Stimulated activated CD4-positive, alpha-beta T cell treated with anti-CD3 and anti-CD28 coated beads, Interleukin-2, amount 100 ng/mL, for 24 hours (primary cell): ENCODE results near the gene TMEM175.
A peak's percentile ranks its signal among the peaks of the same experiment; 100 is the strongest.

Experiments used
- DNase-seq, 2 donors: peaks; one replicate each; pipeline ENCODE4 v3.0.0-alpha.2; 2020

The TMEM175 gene

DNA sequence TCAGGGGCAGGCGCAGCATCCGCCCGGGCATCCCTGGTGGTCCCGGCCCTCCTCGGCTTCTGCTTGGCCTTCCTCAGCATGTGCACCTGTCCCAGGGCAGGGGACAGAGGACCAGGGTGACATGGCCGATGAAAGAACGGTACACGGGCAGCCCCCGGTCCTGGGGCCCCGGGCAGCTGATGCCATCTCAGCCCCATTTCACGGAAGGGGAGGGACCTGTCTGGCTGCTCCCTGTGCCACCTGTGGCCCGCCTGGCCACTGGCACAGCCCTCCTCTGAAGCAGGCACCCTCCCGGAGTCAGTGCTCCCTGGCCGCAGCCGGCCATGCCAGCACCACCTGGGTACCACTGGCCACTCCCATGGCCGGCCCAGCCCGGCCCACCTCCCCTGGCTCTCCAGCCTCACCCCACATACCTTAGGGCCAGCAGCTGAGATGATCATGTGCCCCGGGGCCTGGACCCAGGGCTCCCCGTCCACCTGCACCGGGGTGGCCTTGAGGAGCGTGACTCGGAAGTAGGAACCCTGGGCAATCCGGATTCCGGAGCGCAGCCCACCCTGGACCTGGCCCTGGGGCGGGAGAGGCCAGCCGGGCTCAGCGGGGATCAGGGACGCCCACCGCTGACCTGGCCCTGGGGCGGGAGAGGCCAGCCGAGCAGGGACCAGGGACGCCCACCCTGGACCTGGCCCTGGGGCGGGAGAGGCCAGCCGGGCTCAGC is 28.5 kb downstream of the TMEM175 start:
- no peak for DNase-seq

DNA sequence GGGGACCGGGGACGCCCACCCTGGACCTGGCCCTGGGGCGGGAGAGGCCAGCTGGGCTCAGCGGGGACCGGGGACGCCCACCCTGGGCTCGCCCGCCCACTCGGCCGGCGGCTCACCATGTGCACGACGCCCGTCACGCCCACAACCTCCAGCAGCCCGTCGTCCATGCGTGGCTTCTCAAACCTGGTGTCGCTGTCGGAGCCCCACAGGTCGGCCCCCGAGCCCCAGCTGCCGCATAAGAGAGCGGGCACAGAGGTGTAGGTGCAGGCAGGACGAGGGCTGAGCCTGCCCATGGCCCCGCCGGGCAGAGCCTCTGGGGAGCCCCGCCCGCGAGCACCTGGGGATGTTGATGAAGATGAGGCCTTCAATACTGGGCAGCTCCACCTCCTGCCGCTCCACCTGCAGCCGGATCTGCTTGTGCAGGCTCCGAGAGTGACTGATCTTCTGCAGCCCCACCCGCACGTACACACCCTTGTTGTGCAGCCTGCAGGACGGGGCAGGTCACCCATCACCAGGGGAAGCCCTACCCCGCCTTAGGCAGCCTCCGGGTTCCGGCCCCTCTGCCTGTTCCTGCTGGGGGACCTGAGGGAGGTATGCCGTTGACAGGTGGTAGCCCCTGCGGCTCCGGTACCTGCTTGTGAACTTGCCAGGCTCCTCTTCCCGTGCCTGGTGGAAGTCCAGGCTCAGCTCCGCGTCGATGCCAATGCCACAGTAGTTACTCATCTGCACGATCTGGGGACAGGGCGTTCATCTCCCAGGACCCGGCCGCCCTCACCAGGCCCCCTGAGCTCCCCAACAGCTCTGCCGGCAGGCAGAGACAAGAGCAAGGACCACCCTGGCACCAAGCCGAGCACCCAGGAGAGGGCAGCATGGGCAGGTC is 29.3 kb downstream of the TMEM175 start:
- no peak for DNase-seq

DNA sequence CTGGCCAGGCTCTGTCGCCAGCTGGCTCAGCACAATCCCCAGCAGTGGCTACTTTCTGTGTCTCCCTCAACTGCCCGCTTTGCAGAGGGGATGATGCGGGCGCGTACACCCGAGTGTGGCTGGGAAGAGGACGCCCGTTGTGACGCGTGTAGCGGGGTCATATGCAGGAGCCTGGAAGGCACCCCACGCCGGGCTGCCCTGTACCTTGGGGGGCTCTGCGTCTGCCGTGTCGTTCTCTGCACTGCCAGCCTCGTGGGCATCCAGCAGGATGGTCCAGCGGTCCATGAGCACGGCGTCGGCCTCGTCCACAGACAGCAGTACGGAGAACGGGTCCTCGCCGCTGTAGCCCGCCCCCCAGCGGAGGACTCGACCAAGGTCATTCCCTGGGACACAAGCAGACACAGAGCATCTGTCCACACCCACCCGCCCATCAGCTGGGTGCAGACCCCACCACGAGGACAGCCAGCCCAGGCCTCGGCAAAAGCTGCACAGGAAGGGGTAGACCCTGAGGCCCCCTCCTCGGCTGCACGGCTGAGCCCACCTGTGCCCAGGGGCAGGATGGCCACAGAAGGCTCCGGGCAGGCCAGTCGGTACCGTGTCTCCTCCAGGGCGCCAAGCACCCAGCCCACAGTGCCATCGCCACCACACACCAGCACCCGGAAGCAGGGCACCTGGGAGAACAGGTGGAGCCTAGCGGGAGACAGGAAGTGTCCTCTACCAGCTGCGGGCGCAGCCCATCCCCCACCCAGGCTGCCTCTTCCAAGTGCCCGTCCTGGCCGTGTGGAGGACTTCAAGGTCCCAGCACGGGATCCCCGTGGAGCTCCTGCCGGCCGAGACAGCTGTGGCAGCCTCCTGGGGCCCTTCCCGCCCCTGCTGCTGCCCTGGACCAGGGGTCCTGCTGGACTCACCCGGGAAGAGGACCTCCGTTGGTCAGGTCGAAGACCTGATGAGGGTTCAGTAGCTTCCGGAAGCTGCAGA is 30.3 kb downstream of the TMEM175 start:
- DNase-seq = no peak

DNA sequence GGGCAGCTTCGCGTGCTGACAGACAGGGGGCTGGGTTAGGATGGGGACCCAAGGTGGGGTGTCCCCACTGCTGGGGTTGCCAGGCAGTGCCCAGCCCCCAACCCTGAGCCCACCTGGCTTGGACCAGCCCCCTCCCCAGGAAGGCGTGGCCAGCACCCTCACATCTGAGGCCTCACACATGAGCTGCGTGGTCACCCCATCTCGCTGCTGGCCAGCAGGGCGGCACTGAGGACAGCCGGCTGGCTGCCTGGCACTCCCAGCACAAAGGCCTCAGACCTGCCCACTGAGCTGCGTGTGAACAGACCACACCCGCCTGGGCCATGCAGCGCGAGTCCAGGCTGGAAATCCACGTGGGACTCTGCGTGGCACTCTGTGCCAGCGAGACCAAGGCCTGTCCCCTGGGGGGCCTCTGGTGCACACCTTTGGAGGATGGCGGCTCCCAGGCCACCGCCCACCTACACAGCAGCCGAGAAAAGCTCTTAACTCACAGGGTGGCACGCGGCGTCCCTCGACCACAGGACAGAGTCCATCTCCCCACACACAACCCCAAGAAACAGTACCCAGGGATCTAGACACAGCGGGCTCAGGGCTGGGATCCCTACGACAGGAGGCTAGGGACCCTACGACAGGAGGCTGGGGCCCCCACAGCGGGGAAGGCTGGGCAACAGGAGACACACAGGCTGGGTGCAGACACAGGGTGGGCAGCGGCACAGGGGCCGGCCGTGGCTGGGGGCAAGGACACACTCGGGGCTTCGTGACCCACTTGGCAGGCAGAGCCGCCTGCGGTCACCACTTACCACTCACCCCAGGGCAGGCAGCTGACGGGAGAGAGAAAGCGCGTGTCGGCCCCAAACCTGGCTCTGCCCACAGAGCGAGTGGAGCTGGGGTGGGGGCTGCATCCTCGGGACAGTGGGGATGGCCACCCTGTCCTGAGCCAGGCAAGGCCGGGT is 31.3 kb downstream of the TMEM175 start:
- no peak for DNase-seq

DNA sequence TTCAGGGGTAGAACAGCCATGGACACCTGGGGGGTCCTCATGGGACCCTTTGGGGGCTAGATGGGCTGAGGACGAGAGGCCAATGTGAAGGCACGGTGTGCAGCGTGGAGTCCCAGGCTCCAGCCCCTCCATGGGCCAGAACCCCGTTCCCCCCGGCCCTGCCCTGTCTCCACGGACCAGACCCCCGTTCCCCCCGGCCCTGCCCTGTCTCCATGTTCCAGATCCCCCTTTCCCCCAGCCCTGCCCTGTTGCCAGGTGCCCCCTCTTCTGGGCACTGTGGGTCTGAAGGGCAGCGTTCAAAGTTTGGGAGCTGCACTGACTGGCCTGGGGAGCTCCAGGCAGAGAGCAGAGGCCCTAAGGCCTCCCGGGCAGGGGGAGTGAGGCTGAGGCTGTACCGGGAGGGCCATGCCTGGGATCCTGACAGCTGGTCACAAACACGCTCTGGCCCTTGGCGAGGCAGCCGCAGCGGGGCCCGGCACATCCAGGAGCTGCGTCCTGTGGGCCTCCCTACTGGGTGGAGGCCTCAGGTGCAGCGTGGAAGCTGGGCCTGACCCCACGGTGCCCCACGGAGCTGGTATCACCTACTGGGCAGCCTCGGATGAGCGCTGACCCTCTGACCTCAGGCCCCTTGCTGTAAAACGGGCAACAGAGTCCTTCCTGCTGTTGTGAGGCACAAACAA is 32.2 kb downstream of the TMEM175 start:
- no peak for DNase-seq

DNA sequence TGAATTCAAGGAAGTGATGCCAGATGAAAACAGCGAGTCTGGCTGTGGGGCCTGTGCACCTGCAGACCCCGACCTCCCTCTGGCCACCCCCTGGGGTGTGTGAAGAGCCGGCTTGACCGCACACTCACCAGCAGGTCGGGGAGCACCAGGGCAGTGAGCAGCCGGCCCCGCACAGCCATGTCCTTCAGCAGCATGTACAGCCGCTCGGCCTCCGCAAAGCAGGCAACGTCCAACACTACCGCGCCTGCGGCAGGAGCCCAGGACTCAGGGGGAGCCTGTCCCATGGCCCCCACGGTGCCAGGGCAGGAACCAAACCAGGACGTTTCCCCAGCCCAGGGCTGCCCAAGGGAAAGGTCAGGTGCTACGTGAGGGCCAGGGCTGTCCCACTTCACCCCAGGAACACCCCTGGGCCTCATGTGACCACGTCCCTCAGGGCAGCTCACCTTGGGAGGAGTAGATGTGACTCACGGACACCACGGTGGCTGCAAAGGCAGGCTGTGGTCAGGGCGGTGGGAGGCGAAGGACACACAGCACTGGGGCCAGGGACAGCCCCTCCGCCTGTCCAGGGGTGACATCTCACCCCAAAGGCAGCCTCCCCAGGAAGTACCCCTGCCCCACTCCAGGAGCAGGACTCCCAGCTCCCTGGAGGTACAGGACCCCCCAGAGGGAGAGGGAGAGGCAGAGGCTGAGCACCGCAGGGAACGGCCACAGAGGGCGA is 32.9 kb downstream of the TMEM175 start:
- DNase-seq = no peak

DNA sequence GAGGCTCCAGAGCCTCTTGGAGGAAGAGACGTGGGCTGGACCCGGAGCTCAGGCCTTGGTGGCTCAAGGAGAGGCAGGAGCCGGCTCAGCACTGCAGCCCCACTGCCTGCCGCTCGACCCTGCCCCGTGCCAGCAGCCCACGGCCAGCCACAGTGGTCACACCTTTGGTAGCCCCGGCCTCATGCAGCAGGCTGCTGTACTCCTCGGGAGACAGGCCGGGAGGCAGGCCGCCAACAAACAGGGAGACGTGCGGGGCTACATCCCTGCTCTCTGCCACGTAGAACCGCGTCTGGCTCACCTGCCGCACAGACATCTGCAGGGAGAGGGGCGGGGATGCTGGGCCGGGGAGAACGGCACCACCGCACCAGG is 33.5 kb downstream of the TMEM175 start:
- no peak for DNase-seq

DNA sequence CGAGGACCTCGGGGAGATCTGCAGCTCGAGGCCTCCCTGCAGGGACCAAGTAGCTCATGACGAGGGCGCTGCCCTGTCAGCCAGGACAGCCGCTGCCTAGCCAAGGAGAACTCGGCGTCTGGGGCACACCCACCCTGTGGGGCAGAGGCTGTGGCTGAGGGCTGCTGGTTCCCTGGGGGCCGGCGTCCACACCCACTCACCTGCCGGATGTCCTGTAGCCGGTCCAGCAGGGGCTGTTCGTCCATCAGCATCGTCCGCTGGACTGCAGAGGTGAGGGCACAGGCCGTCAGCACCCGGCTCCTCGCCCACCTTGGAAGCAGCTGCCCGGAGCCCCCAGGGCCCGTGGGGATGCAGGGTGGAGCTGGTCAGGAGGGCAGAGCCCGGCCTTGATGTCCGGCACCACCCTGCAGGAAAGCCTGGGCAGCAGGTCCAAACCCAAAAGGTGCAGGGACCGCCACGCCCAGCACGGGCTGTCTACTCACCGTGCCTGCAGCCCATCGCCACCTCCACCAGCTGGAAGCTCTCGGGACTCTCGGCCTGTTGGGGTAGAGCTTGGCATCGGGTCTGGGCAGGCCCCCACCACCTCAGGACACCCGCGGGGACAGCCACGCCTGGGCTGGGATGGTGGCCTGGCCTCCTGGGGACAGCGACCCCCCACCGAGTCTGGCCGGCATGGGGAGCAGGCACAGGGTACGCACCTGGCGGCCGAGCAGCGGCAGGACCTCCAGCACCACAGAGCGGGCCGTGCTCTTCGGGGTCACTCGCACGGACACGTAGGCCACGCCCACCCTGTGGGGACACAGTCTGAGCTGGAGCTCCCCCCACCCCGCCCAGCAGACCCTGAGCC is 34.2 kb downstream of the TMEM175 start:
- no peak for DNase-seq

DNA sequence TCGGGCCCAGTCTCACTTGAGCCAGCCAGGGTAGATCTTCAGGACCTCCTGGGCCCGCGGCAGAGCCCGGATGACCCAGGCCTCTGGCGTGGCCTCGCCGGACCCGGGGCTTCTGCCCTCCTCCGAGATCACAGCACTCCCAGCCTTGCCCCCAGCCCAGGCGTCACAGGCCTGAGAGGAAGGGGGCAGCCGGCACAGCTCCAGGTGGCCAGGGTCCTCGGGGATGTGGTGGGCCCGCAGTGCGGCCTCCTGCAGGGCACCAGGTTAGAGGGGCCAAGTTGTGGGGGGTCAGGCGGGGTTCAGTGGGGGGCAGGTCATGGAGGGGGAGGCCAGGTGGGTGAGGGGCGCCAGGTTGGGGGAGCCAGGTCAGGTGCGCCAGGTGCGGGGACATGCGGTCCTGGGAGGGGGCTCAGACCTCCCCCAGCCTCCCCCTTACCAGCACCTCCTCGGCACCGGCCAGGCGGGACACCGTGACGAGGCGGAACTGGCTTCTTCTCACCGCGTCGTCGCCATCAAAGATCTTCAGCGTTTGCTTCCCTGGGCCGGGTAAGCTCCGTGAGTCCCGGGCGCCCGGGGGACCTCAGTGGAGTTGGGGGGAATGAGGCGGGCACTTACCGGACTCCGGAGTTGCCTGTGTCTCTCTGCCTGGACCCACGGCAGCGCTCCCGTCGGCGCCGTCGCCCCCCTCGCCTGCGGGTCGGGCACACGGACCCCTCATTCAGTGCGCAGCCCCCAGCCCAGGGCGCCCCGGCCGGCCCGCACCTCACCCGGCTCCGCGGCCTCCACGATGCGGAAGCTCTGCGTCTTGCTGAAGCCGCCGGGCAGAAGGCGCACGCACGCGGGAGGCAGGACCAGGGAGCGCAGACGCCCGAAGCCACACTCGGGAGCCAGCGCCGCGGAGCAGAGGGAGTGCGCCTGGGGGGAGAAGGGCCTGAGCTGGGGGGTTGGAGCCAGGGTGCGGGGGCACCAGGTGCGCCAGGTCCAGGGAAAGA is 35.1 kb downstream of the TMEM175 start:
- no peak for DNase-seq

DNA sequence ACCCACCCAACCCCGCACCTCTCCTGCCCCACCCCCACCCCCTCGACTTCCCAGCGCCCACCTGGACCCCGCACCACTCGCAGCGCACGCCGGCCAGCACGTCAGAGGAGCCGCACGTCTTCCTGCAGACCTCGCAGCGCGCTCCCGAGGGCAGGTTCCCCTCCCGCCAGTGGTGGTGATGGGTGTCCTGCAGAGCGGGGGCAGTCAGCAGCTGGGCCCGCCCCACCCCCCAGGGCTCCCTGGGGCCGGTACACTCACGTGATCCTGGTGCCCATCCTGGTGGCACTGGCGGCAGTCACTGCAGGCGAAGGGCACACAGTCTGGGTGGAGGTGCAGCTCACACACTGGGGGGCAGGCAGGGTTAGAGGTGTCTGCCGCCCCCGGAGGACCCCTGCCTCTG is 36.0 kb downstream of the TMEM175 start:
- DNase-seq = no peak

DNA sequence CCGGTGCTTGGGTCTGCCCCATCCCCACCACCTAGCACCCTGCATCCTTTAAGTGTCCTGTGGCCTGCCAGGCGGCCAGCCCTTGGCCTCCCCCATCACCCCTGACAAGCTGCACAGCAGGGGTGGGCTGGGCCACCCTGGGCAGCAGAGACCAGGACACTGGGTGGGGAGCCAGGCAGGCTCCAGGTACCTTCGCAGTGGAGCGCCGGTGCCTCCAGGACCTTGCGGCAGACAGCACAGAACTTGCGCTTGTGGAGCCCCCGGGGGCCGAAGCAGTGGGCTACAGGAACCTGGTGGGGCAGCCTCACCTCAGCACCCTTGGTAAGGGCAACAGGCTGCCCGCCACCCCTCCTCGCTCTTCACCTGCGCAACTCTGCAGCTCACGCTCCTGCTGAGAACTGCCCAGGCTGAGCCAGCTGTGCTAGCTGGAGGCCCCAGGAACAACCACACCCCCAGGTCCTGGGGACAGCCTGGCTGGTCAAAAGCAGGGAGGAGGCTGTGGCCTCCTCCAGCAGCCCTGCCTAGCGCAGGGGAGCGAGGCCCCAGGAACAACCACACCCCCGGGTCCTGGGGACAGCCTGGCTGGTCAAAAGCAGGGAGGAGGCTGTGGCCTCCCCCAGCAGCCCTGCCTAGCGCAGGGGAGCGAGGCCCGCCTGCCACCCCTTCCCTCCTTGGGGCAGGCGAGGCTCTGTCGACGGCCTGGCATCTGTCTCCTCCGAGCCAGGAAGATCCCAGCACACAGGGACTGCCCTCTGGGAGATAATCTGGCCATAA is 36.5 kb downstream of the TMEM175 start:
- DNase-seq = no peak

DNA sequence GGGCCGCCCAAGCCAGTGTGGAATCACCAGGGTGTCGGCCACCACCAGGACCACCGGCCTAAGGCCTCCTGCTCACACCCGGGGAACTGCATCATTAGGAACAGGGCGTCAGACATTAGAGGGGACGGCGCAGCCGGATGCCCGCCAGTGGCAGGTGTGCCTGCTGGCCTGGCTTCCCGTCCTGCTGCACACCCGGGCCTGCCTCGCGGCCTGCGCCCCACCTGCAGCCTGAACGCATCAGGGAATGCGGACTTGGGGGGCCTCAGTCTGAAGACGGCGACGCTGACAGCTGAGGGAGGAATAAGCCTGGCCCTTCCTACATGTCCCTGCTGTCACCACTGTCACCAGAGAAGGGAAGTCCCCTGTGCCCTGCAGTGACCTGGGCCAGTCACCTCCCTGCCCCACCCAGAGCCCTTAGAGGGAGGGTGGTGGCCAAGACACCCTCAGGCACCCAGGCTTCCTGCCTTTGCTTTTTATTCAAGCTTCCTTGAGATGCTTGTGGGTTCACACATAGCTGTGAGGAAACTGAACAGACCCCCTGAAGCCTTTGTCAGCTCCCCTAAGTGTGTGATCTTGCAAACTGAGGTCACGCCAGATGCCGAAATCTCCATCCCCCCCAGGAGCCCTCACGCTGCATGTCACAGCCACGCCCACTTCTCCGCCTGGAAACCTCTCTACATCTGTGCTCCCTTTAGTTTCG is 37.9 kb downstream of the TMEM175 start:
- no peak for DNase-seq

DNA sequence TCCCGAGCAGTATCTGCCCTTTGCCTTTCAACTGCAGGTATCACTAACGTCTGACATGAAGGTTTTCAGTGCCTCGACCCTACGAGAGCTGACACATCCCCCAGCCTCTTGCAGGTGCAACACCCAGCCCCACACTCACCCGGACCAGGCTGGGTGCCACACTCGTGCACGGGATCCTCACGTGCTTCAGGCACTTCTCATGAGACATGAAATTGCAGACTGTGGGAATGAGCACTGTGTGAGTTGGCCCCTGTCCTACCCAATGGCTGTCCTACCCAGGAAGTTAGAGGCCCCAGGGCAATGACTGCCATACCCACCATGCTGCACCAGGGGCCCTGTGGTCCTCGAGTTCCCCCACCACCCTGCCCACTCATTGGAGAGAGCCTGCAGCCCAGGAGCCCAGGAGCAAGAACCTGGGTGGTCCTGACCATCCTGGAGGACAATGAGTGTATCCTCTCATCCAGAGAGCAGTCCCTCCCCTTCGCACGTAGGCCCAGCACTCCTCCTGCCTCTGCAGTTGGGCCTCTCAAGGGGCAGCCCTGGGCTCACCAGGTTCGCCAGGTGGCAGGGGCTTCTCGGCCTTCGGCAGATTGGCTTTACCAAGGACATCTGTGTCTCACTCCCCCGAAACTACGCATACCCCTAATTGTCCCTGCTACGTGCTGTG is 38.7 kb downstream of the TMEM175 start:
- DNase-seq = no peak

DNA sequence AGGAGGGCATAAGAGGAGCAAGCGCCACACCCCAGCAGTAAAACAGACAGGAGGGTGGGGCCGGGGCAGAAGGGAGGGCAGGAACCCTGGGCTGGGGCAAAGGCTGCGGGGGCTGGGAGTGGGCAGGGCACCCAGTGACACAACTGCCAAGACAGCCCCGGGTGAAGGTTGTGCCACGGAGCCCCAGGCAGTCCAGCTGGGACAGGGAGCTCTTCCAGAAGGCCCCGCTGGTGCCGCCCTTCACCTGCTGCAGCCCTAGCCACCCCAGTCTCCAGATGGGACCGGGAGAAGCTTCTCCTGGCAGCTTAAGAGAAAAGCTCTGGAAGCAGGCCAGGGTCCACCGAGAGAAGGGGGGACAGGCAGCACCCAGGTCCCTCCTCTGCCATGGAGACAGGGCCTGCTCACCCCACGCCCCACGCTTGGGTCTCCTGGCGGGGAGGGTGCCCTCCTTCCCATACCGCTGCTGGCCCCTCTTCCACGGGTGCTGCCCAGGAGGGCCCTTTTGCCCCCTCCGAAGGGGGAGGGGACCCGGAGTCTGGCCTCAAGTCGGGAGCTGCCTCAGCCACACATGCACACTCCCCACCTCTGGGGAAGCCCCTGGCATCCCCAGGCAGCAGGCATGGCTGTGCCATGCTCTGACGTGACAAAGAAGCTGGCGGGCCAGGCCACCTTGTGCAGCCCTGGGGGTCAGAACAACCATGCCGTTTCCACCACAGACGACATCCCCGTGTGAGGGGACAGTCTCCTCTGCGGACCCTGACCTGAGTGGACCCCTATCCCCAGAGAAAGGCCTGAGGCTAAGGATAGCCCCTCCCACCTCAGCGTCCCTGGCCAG is 39.6 kb downstream of the TMEM175 start:
- DNase-seq = no peak

DNA sequence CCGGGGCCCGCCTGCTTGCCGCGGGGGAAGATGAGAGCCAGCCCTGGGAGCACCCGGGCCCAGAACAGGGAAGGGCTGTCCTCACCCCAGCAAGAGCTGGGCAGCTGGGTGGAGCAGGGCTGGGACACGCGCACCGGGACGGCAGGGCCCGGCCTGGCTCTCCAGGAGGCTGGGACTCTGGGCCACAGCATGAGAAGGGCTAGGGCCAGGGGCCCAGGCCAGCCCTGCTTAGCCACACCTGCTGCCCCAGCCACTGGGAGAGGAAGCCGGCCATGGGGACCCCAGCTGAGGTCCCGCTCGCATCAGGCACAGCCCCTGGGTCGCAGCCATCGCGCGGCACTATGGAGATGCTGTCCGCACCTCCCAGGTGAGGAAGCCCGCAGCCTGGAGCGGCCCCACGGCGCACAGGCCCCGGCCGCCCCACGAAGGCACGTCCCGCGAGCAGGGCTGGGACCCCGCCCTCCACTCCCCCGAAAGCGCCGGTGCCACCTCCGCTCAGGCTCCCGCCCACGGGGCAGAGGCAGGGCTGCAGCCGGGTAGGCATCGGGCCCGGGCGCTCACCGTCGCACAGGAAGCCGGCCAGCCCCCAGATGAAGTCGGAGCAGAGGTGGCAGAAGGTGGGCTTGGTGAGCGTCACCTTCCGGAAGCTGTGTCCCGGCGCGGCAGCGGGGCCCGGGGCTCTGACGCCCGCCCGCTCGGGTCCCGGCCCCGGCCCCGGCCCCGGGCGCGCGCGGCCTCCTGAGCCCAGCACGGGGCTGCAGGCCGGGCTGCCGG is 40.6 kb downstream of the TMEM175 start:
- DNase-seq = peak; percentile 62 to 63
